ENCODE data around the gene CYP2C19. TPM values are rescaled to one million over a fixed set of nuclear protein-coding genes. Genes with fewer than 3 reads are reported as not detected.
"Not testable (repeated sequence)": the region's sequence is repeated elsewhere in the genome, so short reads cannot be mapped to it uniquely, and the experiment has no call there.

The CYP2C19 gene
- not detected in 2 replicates for total RNA-seq (2014; rRNA removed; shearing (Covaris generic))

DNA sequence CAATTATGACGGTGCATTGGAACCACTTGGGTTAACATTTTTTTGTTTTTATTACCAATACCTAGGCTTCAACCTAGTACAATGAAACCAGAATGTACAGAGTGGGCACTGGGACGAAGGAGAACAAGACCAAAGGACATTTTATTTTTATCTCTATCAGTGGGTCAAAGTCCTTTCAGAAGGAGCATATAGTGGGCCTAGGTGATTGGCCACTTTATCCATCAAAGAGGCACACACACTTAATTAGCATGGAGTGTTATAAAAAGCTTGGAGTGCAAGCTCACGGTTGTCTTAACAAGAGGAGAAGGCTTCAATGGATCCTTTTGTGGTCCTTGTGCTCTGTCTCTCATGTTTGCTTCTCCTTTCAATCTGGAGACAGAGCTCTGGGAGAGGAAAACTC lies at the start of gene CYP2C19:
CYP2C19 (plus strand) TSS at position 289 of the 400 bp plus-strand sequence; CDS start at position 314, 25 bp downstream.
- no peak for DNase-seq (ENCODE audit: low spot score)

DNA sequence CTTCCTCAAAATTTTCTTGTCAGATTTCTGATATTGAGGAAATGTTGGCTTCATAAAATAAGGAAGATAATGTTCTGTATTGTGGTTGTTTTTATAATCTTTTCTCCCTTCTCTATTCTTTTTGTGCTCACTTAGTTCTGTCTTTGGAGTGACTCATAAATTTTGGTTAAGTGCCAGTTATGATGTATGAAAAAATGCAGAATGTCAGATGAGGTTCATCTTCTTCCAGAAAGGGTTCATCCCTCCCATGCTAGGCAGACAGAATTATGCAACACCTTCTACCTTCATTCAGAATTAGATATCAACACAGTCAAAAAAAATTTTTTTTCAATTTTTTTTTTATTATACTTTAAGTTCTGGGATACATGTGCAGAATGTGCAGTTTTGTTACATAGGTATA lies 36.6 kb upstream of the CYP2C19 start:
- DNase-seq (ENCODE audit: low spot score), result no peak

DNA sequence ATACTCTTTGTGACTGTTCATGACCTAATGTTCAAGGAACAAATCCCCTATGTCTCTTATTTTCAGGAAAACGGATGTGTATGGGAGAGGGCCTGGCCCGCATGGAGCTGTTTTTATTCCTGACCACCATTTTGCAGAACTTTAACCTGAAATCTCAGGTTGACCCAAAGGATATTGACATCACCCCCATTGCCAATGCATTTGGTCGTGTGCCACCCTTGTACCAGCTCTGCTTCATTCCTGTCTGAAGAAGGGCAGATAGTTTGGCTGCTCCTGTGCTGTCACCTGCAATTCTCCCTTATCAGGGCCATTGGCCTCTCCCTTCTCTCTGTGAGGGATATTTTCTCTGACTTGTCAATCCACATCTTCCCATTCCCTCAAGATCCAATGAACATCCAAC lies 27.3 kb upstream of the CYP2C19 start:
- DNase-seq (ENCODE audit: low spot score), result no peak

DNA sequence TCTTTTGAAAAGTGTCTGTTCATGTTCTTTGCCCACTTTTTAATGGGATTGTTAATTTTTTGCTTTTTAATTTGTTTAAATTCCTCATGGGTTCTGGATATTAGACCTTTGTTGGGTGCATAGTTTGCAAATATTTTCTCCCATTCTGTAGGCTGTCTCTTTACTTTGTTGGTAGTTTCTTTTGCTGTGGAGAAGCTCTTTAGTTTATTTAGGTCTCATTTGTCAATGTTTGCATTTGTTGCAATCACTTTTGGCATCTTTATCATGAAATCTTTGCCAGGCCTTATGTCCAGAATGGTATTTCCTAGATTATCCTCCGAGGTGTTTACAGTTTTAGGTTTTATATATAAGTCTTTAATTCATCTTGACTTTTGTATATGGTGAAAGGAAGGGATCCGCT lies 23.9 kb upstream of the CYP2C19 start:
- no peak for DNase-seq (ENCODE audit: low spot score)

DNA sequence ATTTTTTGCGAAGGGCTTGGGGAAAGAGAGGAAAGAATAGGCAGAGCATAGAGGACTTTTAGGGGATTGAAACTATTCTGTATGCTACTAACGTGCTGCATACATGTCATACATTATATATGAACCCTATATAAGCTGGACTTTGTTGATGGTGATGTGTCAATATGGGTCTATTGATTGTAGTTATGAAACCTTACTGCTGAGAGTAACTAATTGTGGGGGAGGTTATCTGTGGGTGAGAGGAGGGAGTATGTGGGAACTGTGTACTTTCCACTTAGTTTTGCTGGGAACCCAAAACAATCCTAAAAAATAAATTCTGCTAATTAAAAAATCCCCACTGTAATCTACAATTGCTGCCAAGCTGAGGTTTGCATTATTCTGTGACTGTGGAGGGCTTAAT lies 15.3 kb upstream of the CYP2C19 start:
- no peak for DNase-seq (ENCODE audit: low spot score)

DNA sequence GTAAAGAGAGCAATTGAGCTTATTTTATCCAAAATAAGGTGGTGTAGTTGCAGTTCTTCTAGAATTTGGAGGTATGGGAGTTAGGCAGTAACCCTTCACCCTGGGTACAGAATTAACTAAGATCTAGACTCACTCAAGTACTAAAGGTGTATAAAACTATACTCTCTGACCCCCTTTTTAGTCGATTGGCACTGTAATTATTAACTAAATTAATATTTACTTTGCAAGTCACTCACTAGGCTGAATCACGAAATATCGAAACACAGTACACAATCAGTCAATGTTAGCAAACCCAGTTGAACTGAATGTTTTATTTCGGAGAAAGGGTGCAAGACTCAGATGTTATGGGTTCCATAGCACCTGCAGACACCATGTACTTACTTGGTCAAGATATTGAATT lies 14.6 kb upstream of the CYP2C19 start:
- no peak for DNase-seq (ENCODE audit: low spot score)

DNA sequence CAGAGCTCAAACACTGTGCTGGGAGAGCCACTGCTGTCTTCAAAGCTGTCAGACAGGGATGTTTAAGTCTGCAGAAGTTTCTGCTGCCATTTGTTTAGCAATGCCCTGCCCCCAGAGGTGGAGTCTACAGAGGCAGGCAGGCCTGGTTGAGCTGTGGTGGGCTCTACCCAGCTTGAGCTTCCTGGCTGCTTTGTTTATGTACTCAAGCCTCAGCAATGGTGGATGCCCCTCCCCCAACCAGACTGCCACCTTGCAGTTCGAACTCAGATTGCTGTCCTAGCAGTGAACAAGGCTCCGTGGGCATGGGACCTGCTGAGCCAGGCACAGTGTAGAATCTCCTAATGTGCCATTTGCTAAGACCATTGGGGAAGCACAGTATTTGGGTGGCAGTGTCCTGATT lies 4.6 kb upstream of the CYP2C19 start:
- DNase-seq (ENCODE audit: low spot score), result no peak

DNA sequence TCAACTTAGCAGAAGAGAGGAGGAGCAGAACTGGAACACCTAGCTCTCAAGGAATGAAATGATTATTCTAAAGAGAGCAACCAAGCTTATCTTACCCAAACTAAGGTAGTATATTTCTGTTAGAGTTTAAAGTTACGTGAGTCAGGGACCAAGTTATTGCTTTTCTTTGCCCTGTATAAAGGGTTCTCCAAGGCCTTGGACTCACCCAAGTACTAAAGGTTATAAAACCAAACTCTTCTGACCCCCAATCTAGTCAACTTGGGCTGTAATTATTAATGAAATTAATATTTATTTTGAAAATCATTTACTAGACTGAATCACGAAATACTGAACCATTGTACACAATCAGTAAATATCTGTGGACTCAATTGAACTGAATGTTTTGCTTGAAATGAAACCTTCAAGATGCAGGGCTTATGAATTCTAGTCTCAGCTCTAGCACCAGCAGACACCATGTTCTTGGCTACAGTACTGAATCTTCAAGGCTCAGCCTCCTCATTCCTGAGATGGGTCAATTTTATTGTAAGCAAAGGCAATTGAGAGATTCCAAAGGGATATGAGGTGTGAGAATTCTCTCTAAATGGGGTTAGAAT lies 1.8 kb upstream of the CYP2C19 start:
- DNase-seq (ENCODE audit: low spot score), result no peak

DNA sequence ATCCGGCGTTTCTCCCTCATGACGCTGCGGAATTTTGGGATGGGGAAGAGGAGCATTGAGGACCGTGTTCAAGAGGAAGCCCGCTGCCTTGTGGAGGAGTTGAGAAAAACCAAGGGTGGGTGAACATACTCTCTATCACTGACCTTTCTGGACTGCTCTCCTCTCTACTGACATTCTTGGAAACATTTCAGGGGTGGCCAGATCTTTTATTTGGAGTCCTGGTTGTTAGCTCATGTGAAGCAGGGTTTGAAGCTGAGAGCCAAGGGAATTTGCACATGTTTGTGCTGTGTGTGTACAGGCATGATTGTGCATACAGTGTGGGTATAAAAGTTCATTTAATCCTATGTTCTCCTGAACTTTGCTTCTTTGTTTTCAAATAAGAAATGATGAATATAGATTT lies 12.9 kb downstream of the CYP2C19 start:
- not testable (repeated sequence) for DNase-seq (ENCODE audit: low spot score)

DNA sequence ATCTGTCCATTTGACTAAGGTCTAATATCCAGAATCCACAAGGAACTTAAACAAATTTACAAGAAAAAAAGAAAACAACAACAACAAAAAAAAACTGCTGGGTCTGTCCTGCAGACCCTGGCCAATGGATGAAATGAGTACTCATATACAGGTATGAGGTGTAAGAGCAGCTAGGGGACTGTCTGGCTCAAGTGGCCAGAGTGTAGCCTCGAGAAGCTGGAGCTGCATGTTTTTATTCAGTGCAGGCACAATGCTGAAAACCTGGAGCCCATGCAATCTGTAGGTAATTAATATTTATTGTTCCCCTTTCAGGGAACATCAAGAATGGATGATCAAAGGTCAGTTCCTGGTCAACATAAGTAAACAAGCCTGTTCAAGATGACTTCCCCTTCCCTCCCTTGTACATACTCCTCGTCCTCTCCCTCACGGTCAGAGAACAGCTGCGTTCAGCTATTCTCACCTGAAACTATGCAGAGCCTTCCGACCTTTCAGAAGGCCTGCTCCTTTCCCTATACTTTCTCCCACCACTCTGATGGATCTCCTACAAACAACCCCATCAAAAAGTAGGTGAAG lies 15.5 kb downstream of the CYP2C19 start:
- no peak for DNase-seq (ENCODE audit: low spot score)

DNA sequence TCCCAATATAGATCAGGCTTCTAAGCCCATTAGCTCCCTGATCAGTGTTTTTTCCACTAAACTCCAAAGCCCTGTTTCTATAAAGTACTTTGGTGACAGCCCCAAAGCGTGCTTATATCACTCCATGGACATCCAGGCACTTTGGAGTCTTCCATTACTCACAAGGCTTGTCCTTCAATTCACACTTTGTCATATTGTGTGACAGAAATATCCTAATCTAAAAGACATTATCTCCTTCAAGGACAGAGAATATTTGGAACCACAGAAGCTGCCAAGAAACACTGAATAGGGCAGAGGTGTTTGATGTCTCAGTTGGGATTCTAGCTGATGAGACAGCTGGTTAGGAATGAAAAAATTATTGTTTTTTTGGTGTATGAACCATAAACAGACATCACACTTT lies 18.4 kb downstream of the CYP2C19 start:
- no peak for DNase-seq (ENCODE audit: low spot score)

DNA sequence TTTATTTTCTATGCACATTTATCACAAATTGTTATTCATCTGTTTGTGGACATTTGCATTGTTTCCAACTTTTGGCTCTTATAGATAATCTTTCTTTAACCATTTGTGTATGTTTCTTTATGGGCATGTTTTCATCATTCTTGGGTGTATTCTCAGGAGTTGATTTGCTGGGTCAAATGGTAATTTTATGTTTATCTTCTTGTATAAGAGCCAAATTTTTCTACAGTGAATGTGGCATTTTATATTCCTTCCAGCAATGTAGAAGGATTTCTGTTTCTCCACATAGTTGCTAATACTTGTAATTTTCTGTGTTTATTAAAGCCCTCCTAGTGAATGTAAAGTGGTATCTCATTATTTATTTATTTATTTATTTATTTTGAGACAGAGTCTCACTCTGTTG lies 21.8 kb downstream of the CYP2C19 start:
- DNase-seq (ENCODE audit: low spot score), result no peak

DNA sequence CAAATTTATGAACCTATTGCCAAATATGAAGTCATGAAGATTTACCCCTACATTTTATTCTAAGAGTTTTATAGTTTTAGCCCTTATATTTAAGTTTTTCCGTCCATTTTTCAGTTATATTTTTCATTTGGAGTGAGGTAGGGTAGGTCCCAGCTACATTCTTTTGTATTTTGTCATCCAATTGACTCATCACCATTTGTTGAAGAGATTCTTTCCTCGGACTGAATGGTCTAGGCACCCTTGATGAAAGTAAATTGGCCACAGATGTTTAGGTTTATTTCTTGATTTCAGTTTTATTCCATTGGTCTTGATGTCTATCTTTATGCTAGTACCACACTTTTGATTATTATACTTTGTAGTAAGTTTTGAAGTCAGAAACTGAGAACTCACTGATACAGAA lies 22.7 kb downstream of the CYP2C19 start:
- no peak for DNase-seq (ENCODE audit: low spot score)

DNA sequence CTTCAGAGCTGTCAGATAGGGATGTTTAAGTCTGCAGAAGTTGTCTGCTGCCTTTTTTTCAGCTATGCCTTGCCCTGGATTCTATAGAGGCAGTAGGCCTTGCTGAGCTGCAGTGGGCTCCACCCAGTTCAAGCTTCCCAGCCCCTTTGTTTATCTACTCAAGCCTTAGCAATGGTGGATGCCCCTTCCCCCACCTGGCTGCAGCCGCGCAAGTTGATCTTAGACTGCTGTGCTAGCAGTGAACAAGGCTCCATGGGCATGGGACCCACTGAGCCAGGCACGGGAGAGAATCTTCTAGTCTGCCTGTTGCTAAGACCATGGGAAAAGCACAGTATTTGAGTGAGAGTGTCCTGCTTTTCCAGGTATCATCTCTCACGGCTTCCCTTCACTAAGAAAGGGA lies 38.1 kb downstream of the CYP2C19 start:
- not testable (repeated sequence) for DNase-seq (ENCODE audit: low spot score)

DNA sequence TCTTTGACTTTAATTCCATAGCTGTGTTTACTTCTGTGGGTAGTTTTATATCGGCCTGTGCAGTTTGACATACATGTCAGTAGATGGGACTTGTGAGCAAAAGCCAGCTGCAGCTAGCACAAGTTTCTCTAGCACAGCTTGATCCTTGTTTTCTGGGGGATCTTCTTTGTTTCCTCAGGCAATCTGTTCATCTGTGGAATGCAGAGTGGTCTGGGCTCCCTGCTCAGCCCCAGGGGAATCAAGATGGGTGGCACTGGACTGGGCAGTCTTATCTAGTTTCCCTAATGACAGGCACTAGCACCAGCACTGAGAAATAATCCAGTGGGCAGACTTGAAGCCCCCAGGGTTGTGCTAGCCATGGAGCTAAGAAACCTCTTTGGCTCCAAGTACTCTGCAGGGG lies 40.8 kb downstream of the CYP2C19 start:
- DNase-seq (ENCODE audit: low spot score), result no peak

DNA sequence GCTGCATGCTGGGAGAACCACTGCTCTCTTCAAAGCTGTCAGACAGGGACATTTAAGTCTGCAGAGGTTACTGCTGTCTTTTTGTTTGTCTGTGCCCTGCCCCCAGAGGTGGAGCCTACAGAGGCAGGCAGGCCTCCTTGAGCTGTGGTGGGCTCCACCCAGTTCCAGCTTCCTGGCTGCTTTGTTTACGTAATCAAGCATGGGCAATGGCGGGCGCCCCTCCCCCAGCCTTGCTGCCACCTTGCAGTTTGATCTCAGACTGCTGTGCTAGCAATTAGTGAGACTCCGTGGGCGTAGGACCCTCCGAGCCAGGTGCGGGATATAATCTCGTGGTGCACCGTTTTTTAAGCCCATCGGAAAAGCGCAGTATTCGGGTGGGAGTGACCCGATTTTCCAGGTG lies 67.5 kb downstream of the CYP2C19 start:
- not testable (repeated sequence) for DNase-seq (ENCODE audit: low spot score)

DNA sequence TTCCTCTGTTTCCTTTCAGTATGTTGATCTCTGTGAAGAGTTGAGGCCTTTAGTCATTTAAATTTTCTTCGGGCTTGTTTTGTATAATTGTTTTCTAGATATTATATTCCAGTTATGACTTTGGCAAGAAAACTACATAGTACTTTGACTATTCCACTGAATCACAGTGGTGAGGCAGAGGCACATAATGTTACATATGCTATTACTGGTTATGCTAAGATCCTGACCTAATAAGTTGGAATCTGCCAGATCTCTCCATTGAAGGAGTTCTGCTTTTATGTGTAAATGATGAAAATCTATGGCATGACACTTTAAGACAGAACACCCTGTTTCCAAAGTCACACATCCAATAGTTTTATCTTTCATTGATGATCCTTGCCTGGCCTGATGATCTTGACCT lies 83.7 kb downstream of the CYP2C19 start:
- DNase-seq (ENCODE audit: low spot score), result no peak

DNA sequence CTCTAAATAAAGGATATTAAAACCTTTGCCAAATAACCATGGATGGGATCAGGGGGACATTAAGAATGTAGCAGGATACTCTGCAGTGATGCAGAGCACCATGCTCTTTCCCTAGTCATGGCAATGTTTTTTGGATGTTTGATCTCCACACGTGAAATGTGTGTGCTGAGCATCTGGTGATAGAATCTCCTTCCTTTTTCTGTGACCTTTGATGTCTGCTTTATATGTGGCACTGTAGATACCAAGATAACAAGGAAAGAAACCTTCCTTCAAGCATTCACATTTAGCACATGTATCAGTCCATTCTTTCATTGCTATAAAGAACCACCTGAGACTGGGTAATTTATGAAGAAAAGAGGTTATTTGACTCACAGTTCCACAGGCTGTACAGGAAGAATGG lies 88.3 kb downstream of the CYP2C19 start:
- DNase-seq (ENCODE audit: low spot score), result no peak

DNA sequence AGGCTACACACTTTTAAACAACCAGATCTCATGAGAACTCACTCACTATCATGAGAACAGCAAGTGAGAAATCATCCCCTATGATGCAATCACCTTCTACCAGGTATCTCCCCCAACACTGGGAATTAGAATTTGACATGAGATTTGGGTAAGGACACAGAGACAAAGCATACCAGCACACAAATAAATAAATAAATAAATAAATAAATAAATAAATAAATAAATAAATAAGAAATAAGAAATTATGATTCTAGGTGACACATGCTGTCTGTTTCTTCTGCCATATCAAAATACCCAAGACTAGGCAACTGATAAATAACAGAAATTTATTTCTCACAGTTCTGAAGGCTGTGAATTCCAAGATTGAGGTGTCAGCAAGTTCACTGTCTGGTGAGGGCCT lies 88.8 kb downstream of the CYP2C19 start:
- no peak for DNase-seq (ENCODE audit: low spot score)

DNA sequence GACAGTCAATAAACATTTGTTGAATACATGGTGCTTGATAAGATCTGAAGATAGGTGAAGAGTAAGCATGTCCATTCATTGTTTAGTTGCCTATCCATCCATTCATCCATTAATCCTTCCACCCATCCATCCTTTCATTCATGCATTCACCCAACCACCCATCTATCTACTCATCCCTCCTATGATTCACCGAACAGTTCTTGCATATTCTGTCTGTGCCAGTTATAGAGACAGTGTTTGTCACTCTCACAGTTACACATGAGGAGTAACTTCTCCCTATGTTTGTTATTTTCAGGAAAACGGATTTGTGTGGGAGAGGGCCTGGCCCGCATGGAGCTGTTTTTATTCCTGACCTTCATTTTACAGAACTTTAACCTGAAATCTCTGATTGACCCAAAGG lies 90.0 kb downstream of the CYP2C19 start:
- no peak for DNase-seq (ENCODE audit: low spot score)

DNA sequence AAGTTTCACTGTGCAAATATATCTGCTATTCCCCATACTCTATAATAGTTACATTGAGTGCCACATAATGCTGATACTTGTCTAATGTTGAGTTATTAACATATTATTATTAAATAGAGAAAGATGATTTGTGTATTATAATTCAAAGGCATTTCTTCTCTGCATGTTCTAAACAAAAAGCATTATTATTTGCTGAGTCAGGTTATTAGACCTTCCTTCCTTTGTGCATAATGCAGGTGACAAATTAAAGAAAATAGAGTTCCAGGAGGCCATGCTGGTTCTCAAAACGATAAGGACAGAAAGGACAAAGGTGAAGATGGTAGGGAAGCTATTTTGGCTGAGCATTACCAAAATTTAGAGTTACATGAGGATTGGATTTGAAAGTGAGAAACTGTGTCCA lies 90.6 kb downstream of the CYP2C19 start:
- no peak for DNase-seq (ENCODE audit: low spot score)

DNA sequence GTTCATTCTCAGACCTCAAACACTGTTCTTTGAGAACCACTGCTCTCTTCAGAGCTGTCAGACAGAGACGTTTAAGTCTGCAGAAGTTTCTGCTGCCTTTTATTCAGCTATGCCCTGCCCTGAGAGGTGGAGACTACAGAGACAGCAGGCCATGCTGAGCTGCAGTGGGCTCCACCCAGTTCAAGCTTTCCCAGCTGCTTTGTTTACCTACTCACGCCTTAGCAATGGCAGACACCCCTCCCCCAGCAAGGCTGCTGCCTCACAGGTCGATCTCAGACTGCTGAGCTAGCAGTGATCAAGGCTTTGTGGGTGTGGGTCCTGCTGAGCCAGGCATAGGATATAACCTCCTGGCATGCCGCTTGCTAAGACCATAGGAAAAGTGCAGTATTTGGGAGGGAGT lies 95.5 kb downstream of the CYP2C19 start:
- no peak for DNase-seq (ENCODE audit: low spot score)

DNA sequence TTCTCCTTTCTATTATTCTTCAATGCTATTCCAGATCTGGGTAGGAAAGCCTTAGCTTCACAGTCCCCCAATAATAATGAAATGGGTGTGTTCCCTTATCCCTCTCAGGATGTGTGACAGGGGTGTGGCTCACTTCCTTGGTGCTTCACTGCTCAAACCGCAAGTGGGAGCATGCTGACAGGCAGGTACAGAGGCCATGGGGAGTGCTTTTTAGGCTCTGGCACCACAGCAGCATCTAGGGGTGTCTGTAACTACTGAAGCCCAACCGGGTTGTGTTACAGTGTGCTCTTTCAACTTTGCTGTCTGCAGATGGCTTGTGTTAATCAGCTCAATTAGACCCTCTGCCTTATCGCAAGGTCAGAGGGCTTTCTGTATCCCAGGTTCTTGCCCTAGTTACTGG lies 96.6 kb downstream of the CYP2C19 start:
- no peak for DNase-seq (ENCODE audit: low spot score)

DNA sequence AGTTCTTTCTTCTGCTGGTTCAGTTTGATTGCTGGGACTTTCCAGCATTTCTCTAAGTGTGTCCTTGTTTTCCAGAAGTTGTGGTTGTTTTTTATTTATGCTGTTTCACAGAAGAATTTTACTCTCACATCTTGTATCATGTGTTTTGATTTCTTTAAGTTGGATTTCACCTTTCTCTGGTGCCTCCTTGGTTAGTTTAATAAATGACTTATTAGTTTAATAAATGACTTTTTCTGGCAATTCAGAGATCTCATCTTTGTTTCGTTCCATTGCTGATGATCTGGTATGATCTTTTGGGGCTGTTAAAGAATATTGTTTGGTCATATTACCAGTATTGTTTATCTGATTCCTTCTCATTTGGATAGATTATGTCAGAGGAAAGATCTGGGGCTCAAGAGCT lies 116.2 kb downstream of the CYP2C19 start:
- DNase-seq (ENCODE audit: low spot score), result no peak
